Endothelial cell of umbilical vein (primary cell): ENCODE measurements around the gene GDNF.

Experiments
- EZH2 ChIP-seq: IDR thresholded peaks from 2 replicates; pipeline ENCODE4 v1.6.1; 2012; ENCODE audit warnings: borderline replicate concordance, low read depth, mild to moderate bottlenecking, moderate library complexity, low read length, inconsistent platforms; ENCODE audit not compliant: severe bottlenecking
- FOS ChIP-seq: IDR thresholded peaks from 2 replicates; pipeline ENCODE4 v1.6.1; 2011; ENCODE audit warnings: mild to moderate bottlenecking, low read length, moderate library complexity, borderline replicate concordance; ENCODE audit not compliant: insufficient read depth
- MAX ChIP-seq: IDR thresholded peaks from 2 replicates; pipeline ENCODE4 v1.6.1; 2011; ENCODE audit not compliant: insufficient read depth, insufficient read length
- MYC ChIP-seq: IDR thresholded peaks from one replicate; pipeline ENCODE4 v1.6.1; 2011; ENCODE audit warnings: mild to moderate bottlenecking, low read depth, low read length
- POLR2A ChIP-seq: IDR thresholded peaks from 2 replicates; pipeline ENCODE4 v1.6.1; 2012; ENCODE audit warnings: low read depth, mild to moderate bottlenecking, control low read depth, low read length
- TF ChIP-seq, protein P1 (sequence below), 2 donors: IDR thresholded peaks; 1 replicate in 1 of 2; 2 replicates in 1 of 2; pipeline ENCODE4 v1.5.1; 2011; ENCODE audit warnings: low read length in 2 of 2, mild to moderate bottlenecking in 2 of 2, moderate library complexity in 2 of 2, control low read depth in 1 of 2, inconsistent platforms in 1 of 2, low read depth in 1 of 2; ENCODE audit not compliant: insufficient read depth in 1 of 2; ENCODE audit errors: extremely low read depth in 1 of 2

- TF ChIP-seq MYC (no peak), FOS (no peak), POLR2A (no peak), EZH2 (no peak), MAX (no peak)
- TF ChIP-seq, protein P1, sequence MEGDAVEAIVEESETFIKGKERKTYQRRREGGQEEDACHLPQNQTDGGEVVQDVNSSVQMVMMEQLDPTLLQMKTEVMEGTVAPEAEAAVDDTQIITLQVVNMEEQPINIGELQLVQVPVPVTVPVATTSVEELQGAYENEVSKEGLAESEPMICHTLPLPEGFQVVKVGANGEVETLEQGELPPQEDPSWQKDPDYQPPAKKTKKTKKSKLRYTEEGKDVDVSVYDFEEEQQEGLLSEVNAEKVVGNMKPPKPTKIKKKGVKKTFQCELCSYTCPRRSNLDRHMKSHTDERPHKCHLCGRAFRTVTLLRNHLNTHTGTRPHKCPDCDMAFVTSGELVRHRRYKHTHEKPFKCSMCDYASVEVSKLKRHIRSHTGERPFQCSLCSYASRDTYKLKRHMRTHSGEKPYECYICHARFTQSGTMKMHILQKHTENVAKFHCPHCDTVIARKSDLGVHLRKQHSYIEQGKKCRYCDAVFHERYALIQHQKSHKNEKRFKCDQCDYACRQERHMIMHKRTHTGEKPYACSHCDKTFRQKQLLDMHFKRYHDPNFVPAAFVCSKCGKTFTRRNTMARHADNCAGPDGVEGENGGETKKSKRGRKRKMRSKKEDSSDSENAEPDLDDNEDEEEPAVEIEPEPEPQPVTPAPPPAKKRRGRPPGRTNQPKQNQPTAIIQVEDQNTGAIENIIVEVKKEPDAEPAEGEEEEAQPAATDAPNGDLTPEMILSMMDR (IDR thresholded peaks at IDR 0.05; ENCODE audit: extremely low read depth in 1 of 2, insufficient read depth in 1 of 2, low read depth in 1 of 2, low read length in 2 of 2), result no peak
Observed at GRCh38 chr5:37816331-37816730, 23.5 kb downstream of the GDNF start.
